SU-DHL-6 (cell line): ENCODE data around the gene ENTREP3.

Experiments used
- H2AFZ ChIP-seq: fragments of 200-600 bp; sonication (generic); 2 replicates; pipeline ENCODE4 v1.6.1; 2014; ENCODE audit warnings: low read depth, mild to moderate bottlenecking, moderate library complexity, mixed read lengths, antibody characterized with exemption, low read length; ENCODE audit not compliant: severe bottlenecking
- H3F3A ChIP-seq: fragments of 200-600 bp; shearing (Covaris generic); 2 replicates; pipeline ENCODE4 v1.6.0; 2016; ENCODE audit warnings: antibody characterized with exemption, mild to moderate bottlenecking; ENCODE audit not compliant: insufficient read depth
- H3K27ac ChIP-seq: fragments of 200-600 bp; sonication (generic); 2 replicates; pipeline ENCODE4 v1.5.1; 2016; ENCODE audit warnings: low read depth, mild to moderate bottlenecking, low read length, moderate library complexity, mixed read lengths
- H3K27me3 ChIP-seq: fragments of 200-600 bp; sonication (generic), shearing (Covaris generic); 2 replicates; pipeline ENCODE4 v1.6.0; 2014; ENCODE audit warnings: mild to moderate bottlenecking, low read length
- H3K36me3 ChIP-seq: fragments of 200-600 bp; sonication (generic); 2 replicates; pipeline ENCODE4 v1.6.1; 2014; ENCODE audit warnings: mild to moderate bottlenecking, low read length, mixed read lengths
- H3K4me2 ChIP-seq: fragments of 300-600, 200-600 bp; shearing (Covaris generic), sonication (generic); 2 replicates; pipeline ENCODE4 v1.6.0; 2014; ENCODE audit warnings: low read length, low read depth, mild to moderate bottlenecking; ENCODE audit not compliant: poor library complexity, severe bottlenecking
- H3K4me3 ChIP-seq: fragments of 200-600 bp; sonication (generic); 2 replicates; pipeline ENCODE4 v1.5.1; 2014; ENCODE audit warnings: antibody characterized with exemption, low read length, mild to moderate bottlenecking, mixed read lengths; ENCODE audit not compliant: insufficient read depth, poor library complexity, severe bottlenecking
- H3K79me2 ChIP-seq: fragments of 200-600 bp; sonication (generic); 2 replicates; pipeline ENCODE4 v1.6.1; 2014; ENCODE audit warnings: mild to moderate bottlenecking, low read length, moderate library complexity; ENCODE audit not compliant: insufficient read depth
- H3K9ac ChIP-seq: fragments of 200-600 bp; sonication (generic); 2 replicates; pipeline ENCODE4 v1.7.0; 2014; ENCODE audit warnings: mild to moderate bottlenecking, low read length
- H3K9me2 ChIP-seq: fragments of 200-600 bp; sonication (generic); replicated peaks from 2 replicates; pipeline ENCODE4 v1.6.1; 2014; ENCODE audit warnings: low read length; ENCODE audit not compliant: insufficient read depth
- H3K9me3 ChIP-seq: fragments of 200-600 bp; sonication (generic); 2 replicates; pipeline ENCODE4 v1.6.1; 2014; ENCODE audit warnings: low read length, mixed read lengths; ENCODE audit not compliant: insufficient read depth
- H4K20me1 ChIP-seq: fragments of 200-600 bp; sonication (generic); 2 replicates; pipeline ENCODE4 v1.6.1; 2014; ENCODE audit warnings: low read depth, mild to moderate bottlenecking, antibody characterized with exemption, low read length, moderate library complexity, mixed read lengths
- EZH2phosphoT487 ChIP-seq: fragments of 200-600 bp; sonication (generic), shearing (Covaris generic); conservative IDR thresholded peaks from 2 replicates; pipeline ENCODE4 v1.6.1; 2018; ENCODE audit warnings: mild to moderate bottlenecking, antibody characterized with exemption, low read length, moderate library complexity, mixed read lengths
- TF ChIP-seq, protein P1 (sequence below): fragments of 200-600 bp; sonication (generic); IDR thresholded peaks from one replicate; pipeline ENCODE4 v1.5.1; 2017; ENCODE audit warnings: antibody characterized with exemption, mild to moderate bottlenecking, low read length, moderate library complexity; ENCODE audit not compliant: insufficient read depth, poor library complexity, severe bottlenecking

The ENTREP3 gene

DNA sequence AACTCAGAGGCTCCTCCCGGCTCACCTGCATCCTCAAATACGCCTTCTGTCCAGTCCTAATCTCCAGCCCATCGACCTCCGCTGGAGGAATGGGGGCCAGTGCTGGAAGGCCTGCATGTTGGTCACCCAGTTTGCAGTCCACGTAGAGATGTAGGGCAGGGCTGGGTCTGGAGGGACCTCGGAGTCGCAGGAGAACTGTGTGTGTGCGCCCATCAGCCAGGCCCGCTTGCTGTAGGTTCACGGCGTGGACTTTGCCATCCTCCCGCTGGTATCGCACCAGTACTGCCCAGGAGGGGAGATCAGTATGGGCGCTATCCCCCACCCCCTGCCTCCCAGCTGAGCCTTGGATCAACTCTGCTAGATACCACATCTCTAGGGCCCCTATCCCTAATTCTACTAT is 50.2 kb downstream of the ENTREP3 start:
- Histone ChIP-seq H3F3A (peaks cover 12% of the 10 kb centered on the region), H3K36me3 (no peaks in the 10 kb centered on the region), H3K4me3 (no peak overlapping the region), H3K27ac (no peak overlapping the region), H3K79me2 (no peaks in the 10 kb centered on the region), H3K4me2 (no peak overlapping the region), H3K9me2 (no peaks in the 10 kb centered on the region), H4K20me1 (no peaks in the 10 kb centered on the region), H3K27me3 (no peaks in the 10 kb centered on the region), H3K9ac (no peak overlapping the region), H2AFZ (no peak overlapping the region), H3K9me3 (no peaks in the 10 kb centered on the region)
- TF ChIP-seq, protein P1, sequence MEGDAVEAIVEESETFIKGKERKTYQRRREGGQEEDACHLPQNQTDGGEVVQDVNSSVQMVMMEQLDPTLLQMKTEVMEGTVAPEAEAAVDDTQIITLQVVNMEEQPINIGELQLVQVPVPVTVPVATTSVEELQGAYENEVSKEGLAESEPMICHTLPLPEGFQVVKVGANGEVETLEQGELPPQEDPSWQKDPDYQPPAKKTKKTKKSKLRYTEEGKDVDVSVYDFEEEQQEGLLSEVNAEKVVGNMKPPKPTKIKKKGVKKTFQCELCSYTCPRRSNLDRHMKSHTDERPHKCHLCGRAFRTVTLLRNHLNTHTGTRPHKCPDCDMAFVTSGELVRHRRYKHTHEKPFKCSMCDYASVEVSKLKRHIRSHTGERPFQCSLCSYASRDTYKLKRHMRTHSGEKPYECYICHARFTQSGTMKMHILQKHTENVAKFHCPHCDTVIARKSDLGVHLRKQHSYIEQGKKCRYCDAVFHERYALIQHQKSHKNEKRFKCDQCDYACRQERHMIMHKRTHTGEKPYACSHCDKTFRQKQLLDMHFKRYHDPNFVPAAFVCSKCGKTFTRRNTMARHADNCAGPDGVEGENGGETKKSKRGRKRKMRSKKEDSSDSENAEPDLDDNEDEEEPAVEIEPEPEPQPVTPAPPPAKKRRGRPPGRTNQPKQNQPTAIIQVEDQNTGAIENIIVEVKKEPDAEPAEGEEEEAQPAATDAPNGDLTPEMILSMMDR: no peak
- TF ChIP-seq EZH2phosphoT487: no peak

DNA sequence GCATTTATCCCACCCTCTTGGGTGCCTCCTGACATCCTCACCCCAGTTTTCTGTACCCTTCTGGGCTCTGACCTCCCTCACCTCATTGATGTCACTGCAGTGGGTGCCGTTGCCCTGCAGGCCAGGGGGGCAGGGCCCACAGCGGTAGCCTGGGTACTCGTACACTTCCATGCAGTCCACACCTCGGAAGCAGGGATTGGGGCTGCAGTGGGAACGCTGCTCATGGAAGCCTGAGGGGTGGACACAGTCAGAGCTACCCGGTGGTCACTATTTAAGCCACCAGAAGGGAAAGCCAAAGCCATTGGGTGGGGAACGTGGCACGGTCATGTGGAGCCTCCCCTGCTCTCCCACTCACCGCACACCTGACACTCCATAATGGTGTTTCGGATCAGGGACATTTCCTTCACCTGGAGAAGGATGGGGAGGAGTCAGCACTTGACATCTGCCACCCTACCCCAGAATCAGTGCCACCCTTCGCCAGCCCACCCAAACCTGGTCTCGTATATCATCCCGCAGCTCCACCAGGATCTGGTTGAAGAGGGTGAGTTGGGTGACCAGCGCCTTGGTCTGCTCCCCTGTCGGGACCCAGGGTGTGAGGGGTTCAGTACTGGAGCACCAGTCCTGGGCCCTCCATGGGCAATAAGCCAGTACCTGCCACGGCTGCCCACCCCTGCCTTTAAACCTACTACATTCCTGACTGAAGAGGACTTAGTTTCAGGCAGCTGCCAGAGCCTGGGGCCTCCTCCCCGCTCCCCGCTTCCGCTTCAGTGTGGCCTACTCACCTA is 52.4 kb downstream of the ENTREP3 start:
- H3K4me2 ChIP-seq: no peak overlapping the region
- H4K20me1 ChIP-seq: no peaks in the 10 kb centered on the region
- peaks cover 8% of the 10 kb centered on the region for H3F3A ChIP-seq
- H3K9ac ChIP-seq: no peak overlapping the region
- H3K27ac ChIP-seq: no peak overlapping the region
- no peak overlapping the region for H3K4me3 ChIP-seq
- no peaks in the 10 kb centered on the region for H3K9me3 ChIP-seq
- H3K79me2 ChIP-seq: no peaks in the 10 kb centered on the region
- no peaks in the 10 kb centered on the region for H3K36me3 ChIP-seq
- TF ChIP-seq, protein P1: no peak
- TF ChIP-seq EZH2phosphoT487: no peak
- H2AFZ ChIP-seq: no peak overlapping the region
- no peaks in the 10 kb centered on the region for H3K27me3 ChIP-seq
- no peaks in the 10 kb centered on the region for H3K9me2 ChIP-seq

DNA sequence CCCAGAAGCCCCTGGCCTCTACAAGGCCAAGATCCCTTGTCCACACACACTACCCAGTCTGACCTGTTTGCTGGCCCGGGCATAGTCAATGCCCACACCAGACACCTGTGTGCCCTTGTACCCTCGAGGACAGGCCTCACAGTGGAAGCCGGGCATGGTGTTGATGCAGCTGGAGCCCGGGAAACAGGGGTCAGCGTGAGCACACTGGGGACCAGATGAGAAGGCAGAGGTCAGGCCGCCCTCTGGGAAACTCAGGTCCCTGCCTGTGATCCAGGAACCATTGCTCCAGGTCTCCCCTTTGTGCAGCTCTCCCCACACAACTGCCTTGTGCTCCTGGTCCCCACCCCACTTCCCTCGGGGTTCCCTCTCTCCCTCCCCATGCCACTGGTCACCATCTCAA is 53.1 kb downstream of the ENTREP3 start:
- no peaks in the 10 kb centered on the region for H4K20me1 ChIP-seq
- H3K27me3 ChIP-seq: no peaks in the 10 kb centered on the region
- H3K27ac ChIP-seq: no peak overlapping the region
- H3K4me2 ChIP-seq: no peak overlapping the region
- H3K9me2 ChIP-seq: no peaks in the 10 kb centered on the region
- no peak overlapping the region for H3K9ac ChIP-seq
- H3K36me3 ChIP-seq: no peaks in the 10 kb centered on the region
- 0 out of 2 replicates have a peak, but pooled peaks cover 3% of the 10 kb centered on the region for H3F3A ChIP-seq
- H3K9me3 ChIP-seq: no peaks in the 10 kb centered on the region
- no peaks in the 10 kb centered on the region for H3K79me2 ChIP-seq
- TF ChIP-seq, protein P1: no peak
- TF ChIP-seq EZH2phosphoT487: no peak
- H2AFZ ChIP-seq: no peak overlapping the region
- H3K4me3 ChIP-seq: no peak overlapping the region
